ENCODE measurements around the gene PTPRG.

DNA sequence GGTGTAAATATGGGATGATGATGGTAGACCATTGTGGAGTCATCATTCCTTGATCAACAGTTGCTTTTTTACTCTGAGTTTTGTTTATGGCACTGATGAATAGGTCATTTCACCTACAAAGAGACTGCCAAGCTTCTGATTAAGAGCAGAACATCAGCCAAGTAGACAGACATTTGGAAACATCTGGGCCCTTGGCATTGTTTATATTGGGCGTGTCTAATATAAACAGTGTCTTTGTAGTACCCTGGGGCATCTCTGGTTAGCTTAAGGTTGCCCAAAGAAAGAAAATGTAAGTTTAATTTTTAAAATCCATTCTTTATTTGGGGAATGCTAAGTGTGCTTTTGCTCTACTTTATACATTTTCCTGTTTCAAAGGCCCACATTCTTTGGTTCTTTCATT, 435.0 kb downstream of the PTPRG start:
- TF ChIP-seq POLR2A (IDR thresholded peaks at IDR 0.05; ENCODE audit: low read length) (no peak), GATA1 (IDR thresholded peaks at IDR 0.05; ENCODE audit: low read depth, low read length) (no peak)
